Activated CD4-positive, alpha-beta T cell treated with anti-CD3 and anti-CD28 coated beads for 48 hours (primary cell): ENCODE data around the gene NUAK2.

Source experiments
- DNase-seq: peaks from one replicate; pipeline ENCODE4 v3.0.0-alpha.2; 2020

The NUAK2 gene

DNA sequence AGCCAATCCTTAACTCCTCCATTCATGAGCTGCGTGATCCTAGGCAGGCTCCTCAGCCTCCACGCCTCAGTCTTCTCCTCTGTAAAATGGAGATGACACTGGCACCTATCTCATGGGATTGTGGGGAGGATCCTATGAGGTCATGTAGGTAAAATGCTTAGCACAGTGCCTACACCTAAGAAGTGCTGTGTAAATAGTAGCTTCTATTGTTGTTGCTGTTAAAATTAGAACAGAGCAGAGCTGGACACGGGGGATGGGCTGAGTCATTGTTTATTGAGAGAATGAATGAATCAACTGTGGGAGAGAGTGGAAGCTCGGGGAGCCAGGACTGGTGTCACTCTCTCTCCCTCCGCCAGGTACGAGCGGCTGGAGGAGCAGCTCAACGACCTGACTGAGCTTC lies 50.8 kb downstream of the NUAK2 start:
- no peak for DNase-seq

DNA sequence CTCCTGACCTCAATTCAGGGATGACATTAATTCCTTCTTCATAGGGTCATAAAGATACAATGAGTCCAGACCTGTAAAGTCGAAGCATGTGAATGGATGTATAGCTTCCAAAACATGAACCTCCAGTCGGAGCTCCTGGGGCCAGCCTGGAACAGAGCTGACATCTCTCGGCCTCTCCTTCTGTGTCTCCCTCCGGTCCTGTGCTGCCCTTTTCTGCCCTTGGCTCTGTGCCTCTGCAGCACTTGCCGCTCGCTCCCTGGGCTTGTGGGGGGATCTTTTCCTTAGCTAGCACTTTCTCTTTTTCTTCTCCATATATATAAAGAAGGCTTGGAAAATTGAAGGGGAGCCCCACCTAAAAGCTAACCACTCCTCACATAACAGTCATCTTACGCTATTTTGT lies 51.3 kb downstream of the NUAK2 start:
- no peak for DNase-seq

DNA sequence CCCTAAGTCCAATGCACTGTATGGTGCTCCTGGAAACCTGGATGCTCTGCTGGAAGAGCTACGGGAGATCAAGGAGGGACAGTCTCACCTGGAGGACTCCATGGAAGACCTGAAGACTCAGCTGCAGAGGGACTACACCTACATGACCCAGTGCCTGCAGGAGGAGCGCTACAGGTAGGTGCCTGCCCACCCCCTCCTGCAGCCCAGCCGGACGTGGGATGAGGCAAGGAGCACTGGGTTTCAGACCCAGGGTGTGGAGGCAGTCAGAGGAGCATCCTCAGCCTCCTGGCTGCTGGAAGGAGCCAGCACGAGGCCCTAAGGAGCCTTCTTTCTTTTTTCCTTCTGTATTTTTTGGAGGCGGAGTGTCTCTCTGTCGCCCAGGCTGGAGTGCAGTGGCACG lies 51.8 kb downstream of the NUAK2 start:
- no peak for DNase-seq

DNA sequence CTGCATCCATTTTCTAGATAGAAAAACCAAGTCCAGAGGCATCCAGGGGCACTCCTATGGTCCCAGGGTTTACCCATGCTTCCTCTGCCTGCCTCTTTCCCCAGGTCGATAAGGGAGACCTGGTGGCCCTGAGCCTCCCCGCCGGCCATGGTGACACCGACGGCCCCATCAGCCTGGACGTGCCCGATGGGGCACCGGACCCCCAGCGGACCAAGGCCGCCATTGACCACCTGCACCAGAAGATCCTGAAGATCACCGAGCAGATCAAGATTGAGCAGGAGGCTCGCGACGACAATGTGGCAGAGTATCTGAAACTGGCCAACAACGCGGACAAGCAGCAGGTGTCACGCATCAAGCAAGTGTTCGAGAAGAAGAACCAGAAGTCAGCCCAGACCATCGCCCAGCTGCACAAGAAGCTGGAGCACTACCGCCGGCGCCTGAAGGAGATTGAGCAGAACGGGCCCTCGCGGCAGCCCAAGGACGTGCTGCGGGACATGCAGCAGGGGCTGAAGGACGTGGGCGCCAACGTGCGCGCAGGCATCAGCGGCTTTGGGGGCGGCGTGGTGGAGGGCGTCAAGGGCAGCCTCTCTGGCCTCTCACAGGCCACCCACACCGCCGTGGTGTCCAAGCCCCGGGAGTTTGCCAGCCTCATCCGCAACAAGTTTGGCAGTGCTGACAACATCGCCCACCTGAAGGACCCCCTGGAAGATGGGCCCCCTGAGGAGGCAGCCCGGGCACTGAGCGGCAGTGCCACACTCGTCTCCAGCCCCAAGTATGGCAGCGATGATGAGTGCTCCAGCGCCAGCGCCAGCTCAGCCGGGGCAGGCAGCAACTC lies 52.5 kb downstream of the NUAK2 start:
- DNase-seq: no peak

DNA sequence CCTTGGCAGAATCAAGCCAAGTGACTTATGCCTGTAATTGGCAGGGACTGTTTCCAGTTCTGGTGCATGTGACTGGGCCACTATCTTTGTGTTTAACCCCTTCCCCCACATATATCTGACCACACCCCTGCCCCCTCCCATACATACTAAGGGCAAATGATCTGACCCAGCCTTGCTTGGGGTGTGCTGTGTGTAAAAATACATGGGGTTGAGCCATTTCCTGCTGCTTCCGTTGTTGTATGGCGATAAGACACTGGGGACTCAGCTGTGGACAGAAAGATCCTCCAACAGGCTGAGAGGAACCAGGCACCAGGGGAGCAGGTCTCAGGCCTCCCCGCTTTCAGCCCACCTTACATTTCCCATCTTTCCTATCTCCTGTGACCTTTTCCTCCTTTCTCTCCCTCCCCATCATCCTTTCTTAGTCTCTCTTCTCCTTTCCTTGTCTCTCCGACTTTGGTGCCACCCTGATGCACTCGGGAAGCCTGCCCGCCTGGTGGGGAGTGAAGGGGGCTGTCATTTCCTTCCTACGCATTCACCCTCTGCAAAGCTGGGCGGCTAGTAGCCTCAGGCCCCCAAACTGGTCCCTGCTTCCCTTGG lies 54.1 kb downstream of the NUAK2 start:
- DNase-seq: no peak

DNA sequence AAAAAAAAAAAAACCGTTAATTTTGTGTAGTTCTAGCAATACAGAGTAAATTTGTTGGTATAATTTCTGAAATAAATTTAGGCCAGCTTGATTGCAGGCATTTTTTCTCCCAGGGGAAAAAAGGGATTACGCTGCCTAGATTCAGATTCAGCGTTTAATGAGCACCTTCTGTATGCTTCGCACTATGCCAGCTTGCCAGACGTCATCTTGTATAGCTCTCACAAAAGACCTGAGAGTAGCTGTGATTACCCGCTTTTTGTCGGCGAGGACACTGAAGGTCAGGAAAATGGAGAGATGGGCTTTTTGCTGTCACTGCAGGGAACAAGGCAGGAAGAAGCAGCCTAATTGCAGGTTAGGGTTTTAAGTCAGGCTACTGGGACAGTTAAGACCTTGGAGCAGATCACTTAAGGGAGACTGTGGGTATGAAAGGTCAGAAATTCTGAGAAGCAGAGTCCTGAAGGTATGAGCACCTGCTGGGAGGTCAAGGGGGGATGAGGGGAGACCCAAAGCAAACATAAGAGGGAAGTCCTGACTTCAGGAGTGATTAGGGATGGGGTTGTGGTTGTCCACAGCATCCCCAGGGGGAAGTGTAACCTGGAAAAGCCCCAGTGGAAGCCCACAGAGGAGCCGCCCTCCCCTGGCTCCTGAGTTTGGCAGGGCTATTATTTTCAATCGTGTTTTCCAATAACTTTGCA lies 54.8 kb downstream of the NUAK2 start:
- no peak for DNase-seq

DNA sequence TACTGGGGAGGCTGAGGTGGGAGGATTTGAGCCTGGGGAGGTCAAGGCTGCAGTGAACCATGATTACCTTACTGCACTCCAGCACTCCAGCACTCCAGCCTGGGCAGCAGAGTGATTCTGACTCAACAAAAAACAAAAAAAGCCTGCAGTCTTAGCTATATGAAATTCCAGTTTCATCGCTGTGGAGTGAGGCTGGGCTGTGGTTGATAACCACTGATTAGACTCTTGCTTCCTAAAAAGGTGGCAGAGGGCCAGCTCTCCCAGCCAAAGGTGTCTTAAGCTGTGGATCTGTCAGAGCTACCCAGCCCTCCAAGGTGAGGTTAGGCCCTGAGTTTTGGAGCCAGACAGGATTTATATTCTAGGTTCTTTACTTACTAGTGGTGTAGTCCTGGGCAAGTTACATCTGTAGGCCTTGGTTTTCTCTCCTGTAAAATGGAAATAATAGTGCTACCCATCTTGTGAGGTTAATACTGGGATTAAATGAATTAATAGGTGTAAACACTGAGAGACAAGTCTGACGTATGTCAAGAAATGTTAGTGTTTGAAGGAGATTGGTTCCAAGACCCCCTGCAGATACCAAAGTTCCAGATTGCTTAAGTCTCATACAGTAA lies 57.9 kb downstream of the NUAK2 start:
- no peak for DNase-seq

DNA sequence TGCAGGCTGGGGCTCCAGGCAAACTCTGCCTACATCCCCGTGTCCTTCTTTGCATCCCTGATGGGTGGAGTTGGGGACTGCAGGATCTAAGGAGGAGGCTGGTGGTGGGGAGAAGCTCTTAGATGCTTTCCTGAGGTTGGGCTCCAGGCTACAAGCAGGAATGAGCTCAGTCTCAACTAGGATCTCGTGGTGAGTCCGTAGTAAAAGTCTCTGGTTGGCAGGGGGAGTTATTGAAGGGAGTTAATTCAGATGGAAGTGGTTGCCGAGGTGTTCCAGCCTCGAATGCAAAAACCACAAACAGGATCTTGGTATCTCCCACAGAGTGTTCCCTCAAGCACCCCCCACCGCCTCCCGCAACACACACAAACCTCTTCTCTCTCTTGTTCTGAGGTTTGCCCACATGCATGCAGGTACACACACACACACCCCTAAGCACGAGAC lies 58.8 kb downstream of the NUAK2 start:
- no peak for DNase-seq

DNA sequence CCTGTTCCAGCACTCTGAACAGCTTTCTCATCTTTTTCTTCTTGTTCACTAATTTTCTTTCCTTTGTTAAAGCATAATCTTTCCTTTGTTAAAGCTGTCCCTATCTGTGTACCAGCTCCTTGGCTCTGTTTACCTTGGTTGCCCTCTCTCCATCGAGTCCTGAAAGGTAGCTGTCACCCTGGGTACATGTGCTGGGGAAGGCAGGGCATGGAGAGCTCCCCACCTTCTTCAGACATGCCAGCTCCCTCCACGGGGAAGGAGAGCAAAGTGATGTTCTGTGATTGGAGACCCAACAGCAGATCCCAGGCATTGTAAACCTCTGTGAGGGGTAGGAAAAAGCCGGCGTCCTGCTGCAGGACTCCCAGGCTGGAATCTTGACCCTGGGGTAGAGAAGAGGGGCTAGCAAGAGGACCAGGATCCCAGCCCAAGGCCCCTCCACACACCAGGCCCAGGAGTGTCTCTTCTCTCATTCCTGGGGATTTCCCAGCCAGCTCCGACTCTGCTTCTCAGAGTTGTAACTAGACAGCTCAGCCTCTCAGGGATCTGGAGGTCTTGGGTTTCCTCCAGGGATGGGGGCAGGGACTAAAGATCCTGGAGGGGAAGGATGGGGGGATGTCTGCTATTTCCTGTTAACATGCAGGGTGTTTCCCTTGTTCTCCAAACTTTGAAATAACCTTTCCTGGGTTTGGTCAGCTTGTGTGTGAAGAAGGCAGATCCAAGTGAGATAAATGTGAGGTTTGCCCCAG lies 59.4 kb downstream of the NUAK2 start:
- DNase-seq: no peak

DNA sequence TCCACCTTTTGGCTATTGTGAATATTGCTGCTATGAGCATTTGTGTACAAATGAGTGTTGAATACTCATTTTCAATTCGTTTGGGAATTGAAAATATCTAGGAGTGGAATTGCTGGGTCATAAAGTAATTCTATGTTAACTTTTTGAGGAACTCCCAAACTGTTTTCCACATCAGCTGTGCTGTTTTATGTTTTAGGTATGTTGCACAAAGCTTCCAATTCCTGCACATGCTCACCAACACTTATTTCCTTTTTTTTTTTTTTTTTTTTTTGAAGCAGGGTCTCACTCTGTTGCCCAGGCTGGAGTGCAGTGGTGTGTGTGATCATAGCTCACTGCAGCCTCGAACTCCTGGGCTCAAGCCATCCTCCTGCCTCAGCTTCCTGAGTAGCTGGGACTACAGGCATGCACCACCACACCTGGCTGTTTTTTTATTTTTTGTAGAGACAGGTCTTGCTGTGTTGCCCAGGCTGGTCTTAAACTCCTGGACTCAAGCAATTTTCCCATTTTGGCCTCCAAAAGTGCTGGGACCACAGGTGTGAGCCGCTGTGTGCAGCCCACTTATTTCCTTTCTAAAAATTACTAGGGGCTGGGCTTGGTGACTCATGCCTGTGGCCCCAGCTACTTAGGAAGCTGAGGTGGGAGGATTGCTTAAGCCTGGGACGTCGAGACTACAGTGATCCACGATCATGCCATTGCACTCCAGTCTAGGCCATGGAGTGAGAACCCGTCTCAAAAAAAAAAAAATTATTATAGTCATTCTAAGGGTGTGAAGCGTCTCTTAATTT lies 60.4 kb downstream of the NUAK2 start:
- no peak for DNase-seq

DNA sequence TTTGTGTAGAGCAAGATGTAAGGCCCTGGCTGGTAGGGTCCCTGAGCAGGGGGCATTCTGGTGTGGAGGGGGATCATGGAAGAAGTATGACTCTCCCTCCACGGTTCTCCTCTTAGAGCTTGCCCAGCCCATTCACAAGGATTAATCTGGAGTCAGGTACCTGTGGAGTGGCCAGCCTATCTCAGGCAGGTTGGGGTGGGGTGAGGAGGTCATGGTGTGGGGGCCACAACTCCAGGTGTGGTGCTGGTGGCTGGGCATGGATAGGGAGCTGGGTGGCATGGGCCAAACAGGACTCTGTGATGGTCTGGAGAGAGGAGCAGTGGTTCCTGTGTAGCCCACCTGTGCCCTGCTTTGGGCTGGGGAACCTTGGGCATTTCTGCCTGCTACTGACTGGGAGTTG lies 61.5 kb downstream of the NUAK2 start:
- DNase-seq: no peak

DNA sequence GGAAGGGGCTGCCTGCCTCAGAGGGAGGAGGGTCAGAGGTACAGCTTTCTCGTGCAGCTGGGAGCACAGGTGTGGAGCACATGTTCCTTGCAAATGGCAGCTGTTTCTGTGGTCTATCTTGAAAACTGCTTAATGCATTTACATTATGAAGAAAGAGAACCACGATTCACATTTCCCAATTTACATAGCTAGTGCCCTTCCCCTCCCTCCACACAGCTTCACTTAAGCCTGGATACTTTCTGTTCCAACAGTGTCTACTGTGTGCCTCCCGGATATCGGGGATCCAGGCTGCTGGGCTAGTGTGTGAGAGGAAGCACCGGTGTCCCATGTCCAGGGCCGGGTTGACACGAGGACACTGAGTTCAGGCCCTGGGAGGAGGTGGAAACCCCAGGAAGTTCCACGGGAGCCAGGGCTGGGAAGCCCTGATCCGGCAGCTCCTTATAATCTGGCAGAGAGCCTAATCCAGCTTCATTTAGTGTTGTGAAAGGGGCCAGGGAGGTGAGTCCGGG lies 62.2 kb downstream of the NUAK2 start:
- DNase-seq: no peak

DNA sequence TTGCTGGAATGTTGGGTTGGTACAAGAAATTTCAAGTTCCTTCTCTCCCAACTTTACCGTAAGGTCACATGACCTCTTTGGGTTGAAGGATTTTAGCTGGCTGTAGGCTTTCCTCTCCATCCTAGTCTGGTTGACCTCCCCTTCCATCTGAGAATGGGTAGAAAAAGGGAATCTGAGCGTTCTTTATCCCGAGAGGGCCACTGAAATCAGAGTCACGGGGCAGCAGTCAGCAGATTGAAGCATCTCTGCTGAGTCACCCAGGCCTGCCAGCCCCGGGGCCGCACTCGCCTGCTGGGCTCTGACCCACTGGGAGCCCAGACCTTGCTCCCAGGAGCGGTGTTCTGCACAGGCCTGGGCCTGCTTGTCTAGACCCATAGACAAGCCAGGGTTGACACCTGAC lies 62.8 kb downstream of the NUAK2 start:
- no peak for DNase-seq

DNA sequence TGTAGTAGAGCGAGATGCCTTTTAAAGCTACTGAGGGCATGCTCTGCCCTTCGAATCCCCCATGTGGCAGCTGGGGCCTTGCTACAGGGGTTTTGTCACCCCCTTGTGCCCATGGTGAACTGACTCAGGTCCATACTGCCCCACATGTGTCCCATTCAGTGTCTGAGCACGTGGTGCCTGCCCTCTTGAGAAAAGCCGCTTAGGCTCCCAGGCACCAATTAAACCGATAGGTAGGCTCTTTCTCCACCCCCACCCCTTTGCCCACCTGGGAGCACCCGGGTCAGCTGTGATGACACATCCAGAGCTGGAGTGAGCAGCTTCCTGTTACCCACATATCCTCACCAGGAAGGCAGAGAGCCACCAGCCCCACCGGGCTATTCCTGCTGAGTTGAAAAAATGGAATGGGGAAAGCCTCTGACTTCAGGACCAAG lies 63.3 kb downstream of the NUAK2 start:
- DNase-seq: no peak

DNA sequence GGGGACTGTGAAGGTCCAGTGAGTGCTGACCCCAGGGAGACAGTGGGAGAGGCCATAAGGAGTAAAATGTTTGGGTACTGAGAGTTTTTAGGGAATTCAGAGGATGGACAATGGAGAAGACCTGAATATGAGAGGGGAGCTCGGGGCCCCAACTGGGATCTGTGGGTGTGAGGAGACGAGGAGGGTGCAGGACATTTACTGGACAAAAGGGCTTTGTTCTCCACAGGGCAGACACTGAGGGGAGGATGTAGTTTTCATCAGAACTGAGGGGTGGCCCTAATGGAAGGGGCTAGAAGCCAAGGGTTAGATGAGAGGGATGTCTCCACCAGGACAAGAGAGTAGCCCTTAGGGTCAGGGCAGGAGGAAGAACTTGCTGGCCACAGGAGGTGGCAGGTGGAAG lies 63.8 kb downstream of the NUAK2 start:
- no peak for DNase-seq

DNA sequence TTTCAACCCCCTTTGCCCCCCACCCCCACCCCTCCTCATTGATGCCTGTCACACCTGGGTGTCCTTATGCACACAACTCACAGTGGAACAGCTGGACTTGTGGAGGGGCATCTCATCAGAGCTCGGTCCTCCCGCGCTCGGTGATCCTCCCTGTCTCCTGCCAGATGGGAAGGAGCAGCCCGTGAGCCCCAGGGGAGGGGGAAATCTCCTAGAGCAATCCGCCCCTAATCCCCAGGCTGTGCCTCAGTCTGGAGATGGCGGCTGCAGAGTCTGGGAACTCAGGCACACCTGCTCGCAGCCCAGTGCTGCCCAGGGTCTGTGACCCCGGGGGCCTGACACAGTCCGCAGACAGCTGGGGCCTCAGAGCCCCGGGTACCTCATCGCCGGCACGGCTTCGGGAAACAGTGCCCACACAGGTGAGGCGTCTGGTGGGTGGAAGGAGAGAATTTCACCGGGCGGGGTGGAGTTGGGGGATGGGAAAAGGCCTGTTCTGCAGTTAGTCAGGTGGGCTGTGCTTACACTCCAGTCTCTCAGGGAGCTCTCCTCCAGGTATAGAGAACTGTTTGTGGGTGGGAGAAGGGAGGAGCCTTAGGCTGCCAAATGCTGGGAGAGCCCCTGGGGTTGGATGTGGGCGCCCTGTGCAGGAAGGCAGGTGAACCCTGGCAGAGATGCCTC lies 64.5 kb downstream of the NUAK2 start:
- DNase-seq: no peak

DNA sequence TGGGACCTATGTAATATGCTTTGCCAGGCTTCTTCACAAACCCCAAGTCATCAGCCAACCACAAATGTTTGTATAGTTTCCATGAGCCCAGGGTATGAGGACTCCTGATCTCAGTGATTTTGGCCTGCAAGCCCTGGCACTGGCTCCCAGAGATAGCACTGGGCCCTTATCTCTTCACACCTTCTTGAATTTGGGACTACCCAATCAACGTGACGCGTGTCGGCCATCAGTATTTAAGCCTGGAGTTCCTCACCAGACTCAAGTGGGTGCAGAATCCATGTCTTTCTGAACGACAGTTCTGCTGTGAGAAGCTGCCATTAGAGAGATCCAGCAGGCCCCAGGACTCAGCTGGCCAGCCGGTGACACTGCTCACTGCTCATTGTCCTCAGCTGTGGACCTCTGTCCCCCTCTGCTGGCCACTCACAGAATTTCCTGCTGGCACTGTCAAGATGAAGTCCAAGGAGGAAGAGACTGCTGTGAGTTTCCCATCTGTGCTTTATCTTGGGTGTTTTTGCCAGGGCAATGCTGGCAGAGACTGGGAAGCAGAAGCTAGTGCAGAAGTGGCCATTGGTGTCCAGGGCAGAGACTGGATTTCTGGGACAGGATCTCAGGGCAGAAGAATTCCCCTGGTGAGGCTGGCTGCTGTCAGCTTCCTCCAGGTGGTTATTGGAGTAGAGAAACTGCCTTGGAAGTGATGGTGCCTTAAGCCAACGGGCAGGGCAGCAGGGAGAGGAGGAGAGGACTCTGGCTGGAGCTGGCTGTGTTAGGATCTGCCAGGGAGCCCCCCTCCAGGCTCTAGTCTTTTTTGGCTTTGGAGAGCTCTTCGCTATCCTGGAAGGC lies 65.4 kb downstream of the NUAK2 start:
- peak; percentile 91 for DNase-seq
